LNCAP (cell line): Measurements from ENCODE around the gene SLC23A1.

ENCODE experiments used
- TF ChIP-seq, protein P1 (sequence below): fragments of 450-650 bp; IDR thresholded peaks from 2 replicates; pipeline ENCODE4 v1.5.1; 2017; ENCODE audit warnings: mild to moderate bottlenecking

Gene SLC23A1

DNA sequence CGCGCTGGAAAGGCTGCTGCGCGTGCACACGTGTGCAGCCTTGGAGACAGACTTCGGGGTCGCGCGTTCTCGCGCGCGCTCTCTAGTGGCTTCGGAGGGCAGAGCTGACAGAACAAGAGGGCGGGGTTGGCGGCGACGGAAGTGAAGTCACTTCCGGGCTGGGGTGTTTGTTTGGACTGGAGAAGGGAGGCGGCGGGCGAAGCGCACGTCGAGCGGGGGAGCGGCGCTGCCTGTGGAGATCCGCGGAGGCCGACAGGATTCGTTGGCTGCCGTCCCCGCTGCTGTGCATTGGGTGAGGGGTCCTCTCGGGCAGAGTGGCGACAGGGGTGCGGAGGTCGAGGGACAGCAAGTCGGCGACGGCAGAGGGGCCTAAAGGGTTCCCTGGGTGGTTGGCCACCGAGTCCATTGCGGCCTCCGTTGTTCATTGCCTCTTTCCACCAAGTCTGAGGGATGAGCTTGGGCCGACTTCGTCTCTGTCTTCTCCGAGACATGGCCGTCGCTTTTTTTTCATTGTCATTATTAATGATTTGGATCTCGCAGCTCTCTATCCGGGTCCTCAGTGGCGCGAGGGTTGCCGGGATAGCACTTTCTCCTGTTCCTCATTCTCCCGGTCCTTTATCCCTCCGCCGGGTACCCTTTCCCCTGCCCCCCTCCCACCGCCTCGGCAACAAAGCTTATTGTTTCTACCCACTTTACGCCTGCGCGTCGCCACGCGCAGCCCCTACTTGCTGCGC is 41.2 kb downstream of the SLC23A1 start, which contains the start of gene PAIP2:
Gene PAIP2, plus strand, starts transcription at position 166 of the 734 bp plus-strand sequence. CDS start 21,931 bp downstream, outside the sequence.
- TF ChIP-seq, protein P1, sequence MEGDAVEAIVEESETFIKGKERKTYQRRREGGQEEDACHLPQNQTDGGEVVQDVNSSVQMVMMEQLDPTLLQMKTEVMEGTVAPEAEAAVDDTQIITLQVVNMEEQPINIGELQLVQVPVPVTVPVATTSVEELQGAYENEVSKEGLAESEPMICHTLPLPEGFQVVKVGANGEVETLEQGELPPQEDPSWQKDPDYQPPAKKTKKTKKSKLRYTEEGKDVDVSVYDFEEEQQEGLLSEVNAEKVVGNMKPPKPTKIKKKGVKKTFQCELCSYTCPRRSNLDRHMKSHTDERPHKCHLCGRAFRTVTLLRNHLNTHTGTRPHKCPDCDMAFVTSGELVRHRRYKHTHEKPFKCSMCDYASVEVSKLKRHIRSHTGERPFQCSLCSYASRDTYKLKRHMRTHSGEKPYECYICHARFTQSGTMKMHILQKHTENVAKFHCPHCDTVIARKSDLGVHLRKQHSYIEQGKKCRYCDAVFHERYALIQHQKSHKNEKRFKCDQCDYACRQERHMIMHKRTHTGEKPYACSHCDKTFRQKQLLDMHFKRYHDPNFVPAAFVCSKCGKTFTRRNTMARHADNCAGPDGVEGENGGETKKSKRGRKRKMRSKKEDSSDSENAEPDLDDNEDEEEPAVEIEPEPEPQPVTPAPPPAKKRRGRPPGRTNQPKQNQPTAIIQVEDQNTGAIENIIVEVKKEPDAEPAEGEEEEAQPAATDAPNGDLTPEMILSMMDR = peak; percentile 78

DNA sequence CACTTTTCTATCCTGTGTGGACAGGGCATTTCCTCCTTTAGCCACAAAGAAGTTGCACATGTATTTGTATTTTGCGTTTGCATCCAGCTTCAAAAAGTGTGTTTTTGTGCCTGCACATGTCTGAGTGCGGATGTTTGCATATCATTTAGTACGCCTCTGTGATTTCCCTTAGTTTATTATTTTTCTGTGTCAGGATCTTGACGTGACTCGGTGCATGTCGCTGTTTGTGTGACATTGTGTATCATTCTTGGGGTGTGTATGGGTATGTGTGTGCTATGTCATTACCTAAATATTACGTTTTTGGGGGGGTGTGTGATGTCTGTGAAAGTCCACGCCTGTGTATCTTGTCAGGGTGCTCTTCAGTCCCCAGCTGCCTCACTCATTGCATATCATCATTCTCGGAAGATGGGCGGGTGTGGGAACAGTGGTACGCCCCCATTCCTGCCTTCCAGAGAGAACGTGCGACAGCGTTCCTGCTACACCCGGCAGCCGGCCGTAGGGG is 41.9 kb downstream of the SLC23A1 start:
- TF ChIP-seq, protein P1 = no peak

DNA sequence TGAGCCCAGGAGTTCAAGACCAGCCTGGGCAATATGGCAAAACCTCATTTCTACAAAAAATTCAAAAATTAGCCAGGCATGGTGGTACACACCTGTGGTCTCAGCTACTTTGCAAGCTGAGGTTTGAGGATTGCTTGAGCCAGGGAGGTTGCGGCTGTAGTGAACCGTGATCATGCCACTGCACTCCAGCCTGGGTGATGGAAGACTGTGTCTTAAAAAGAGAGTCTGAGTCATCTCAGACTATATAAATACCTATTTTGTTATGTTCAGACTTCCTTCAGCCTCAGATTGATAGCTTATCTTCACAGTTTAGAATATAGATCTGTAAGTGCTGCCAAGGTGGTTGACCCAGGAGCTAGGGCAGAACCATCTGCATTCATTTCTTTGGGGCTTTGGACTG is 43.0 kb downstream of the SLC23A1 start:
- TF ChIP-seq, protein P1 = no peak

DNA sequence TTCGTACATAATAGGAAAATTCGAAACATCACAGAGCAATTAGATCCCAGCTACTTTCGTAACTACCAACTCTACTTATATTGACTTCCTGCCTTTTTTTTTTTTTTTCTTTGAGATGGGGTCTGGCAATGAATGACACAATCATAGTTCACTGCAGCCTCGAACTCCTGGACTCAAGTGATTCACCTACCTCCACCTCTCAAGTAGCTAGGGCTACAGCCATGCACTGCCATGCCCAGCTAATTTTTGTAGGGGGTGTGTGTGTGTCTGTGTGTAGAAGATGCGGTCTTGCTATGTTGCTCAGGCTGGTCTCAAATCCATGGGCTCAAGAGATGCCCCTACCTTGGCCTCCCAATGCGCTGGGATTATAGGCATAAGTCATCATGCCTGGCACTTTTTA is 47.3 kb downstream of the SLC23A1 start:
- TF ChIP-seq, protein P1 = no peak
